ENCODE results near the gene CDH16. TPM values are rescaled to one million over a fixed set of nuclear protein-coding genes. Genes with fewer than 3 reads are reported as not detected.

Gene CDH16
- total RNA-seq, 1 donor from 2014 or later, result not detected

- peak overlapping the region; percentile 34 for H3K4me3 Mint-ChIP-seq (ENCODE audit: unreplicated experiment)
- TF ChIP-seq CTCF (IDR thresholded peaks at IDR 0.05; ENCODE audit: partially characterized antibody, unreplicated experiment), result peak; percentile 26
- peaks cover 18% of the 10 kb centered on the region for H3K4me1 Mint-ChIP-seq (ENCODE audit: low read depth, unreplicated experiment)
- H3K36me3 Mint-ChIP-seq (ENCODE audit: unreplicated experiment), result no peaks in the 10 kb centered on the region
- peak; percentile 73 for DNase-seq
- no peak overlapping the region for H3K27ac Mint-ChIP-seq (ENCODE audit: unreplicated experiment)
- peaks cover 7% of the 10 kb centered on the region for H3K9me3 Mint-ChIP-seq (ENCODE audit: unreplicated experiment)
- H3K27me3 Mint-ChIP-seq (ENCODE audit: unreplicated experiment), result peaks cover 13% of the 10 kb centered on the region
Measured at GRCh38 chr16:66924527-66925321, 6.0 kb upstream of the CDH16 start.

GRCh38 chr16:66923866-66924265 lies 5.2 kb upstream of the CDH16 start:
- Mint-ChIP-seq H3K36me3 (ENCODE audit: unreplicated experiment) (no peaks in the 10 kb centered on the region), H3K4me1 (ENCODE audit: low read depth, unreplicated experiment) (peaks cover 22% of the 10 kb centered on the region)

GRCh38 chr16:66923247-66923731 lies 4.6 kb upstream of the CDH16 start:
- no peaks in the 10 kb centered on the region for H3K36me3 Mint-ChIP-seq (ENCODE audit: unreplicated experiment)
- H3K4me3 Mint-ChIP-seq (ENCODE audit: unreplicated experiment), result peak overlapping the region; percentile 74
- DNase-seq, result no peak
- no peak for TF ChIP-seq CTCF (IDR thresholded peaks at IDR 0.05; ENCODE audit: partially characterized antibody, unreplicated experiment)
- H3K9me3 Mint-ChIP-seq (ENCODE audit: unreplicated experiment), result peaks cover 11% of the 10 kb centered on the region
- peak overlapping the region; percentile 64 for H3K27ac Mint-ChIP-seq (ENCODE audit: unreplicated experiment)
- peaks cover 22% of the 10 kb centered on the region for H3K4me1 Mint-ChIP-seq (ENCODE audit: low read depth, unreplicated experiment)
- H3K27me3 Mint-ChIP-seq (ENCODE audit: unreplicated experiment), result peaks cover 15% of the 10 kb centered on the region

More at GRCh38 chr16:66923866-66924265, 5.2 kb upstream of the CDH16 start:
- TF ChIP-seq CTCF (IDR thresholded peaks at IDR 0.05; ENCODE audit: partially characterized antibody, unreplicated experiment), result no peak
- Mint-ChIP-seq H3K4me3 (ENCODE audit: unreplicated experiment) (peak overlapping the region; percentile 74), H3K27ac (ENCODE audit: unreplicated experiment) (peak overlapping the region; percentile 64), H3K27me3 (ENCODE audit: unreplicated experiment) (peaks cover 15% of the 10 kb centered on the region), H3K9me3 (ENCODE audit: unreplicated experiment) (peaks cover 11% of the 10 kb centered on the region)
- no peak for DNase-seq

GRCh38 chr16:66921729-66922450 lies 3.2 kb upstream of the CDH16 start:
- Mint-ChIP-seq H3K36me3 (ENCODE audit: unreplicated experiment) (no peaks in the 10 kb centered on the region), H3K27me3 (ENCODE audit: unreplicated experiment) (peaks cover 15% of the 10 kb centered on the region), H3K27ac (ENCODE audit: unreplicated experiment) (no peak overlapping the region), H3K9me3 (ENCODE audit: unreplicated experiment) (peaks cover 9% of the 10 kb centered on the region), H3K4me3 (ENCODE audit: unreplicated experiment) (no peak overlapping the region), H3K4me1 (ENCODE audit: low read depth, unreplicated experiment) (peaks cover 22% of the 10 kb centered on the region)
- no peak for TF ChIP-seq CTCF (IDR thresholded peaks at IDR 0.05; ENCODE audit: partially characterized antibody, unreplicated experiment)
- no peak for DNase-seq
